Endothelial cell of umbilical vein (primary cell): ENCODE data around the gene NIN. TPM values are rescaled to one million over a fixed set of nuclear protein-coding genes. Genes with fewer than 3 reads are reported as not detected.
A peak's percentile ranks its signal among the peaks of the same experiment; 100 is the strongest.

Experiments used
- BruUV-seq: library from RNA; stranded (reverse); fragments of 400-500 nt; replicated peaks from 2 replicates; lab custom pipeline; 2021; lab: Mats Ljungman, UMichigan
- CTCF ChIA-PET: fragments of 300-600, 350-600 bp; sonication (Branson Sonifier 250); formaldehyde crosslinking; loops from one replicate; lab custom pipeline; 2021; ENCODE audit warnings: antibody characterized with exemption, inconsistent platforms; lab: Charles Lee
- POLR2A ChIA-PET: fragments of 300-600, 350-600 bp; sonication (Branson Sonifier 250); formaldehyde crosslinking; loops from one replicate; lab custom pipeline; 2021; ENCODE audit warnings: antibody characterized with exemption, inconsistent platforms; lab: Charles Lee
- DNase-seq: peaks from one replicate; pipeline ENCODE4 v3.0.0-alpha.2; 2011; ENCODE audit warnings: low read depth, low spot score
- FAIRE-seq: peaks from 2 replicates; lab custom pipeline; 2011; peaks lifted over from hg19 to GRCh38; lab: Jason Lieb, UNC
- H2AFZ ChIP-seq: 2 replicates; pipeline ENCODE4 v1.6.0; 2012; ENCODE audit warnings: low read depth, low read length, control low read depth, inconsistent platforms
- H3K27ac ChIP-seq: 2 replicates; pipeline ENCODE4 v1.5.1; 2011; ENCODE audit warnings: low read depth, mild to moderate bottlenecking, control low read depth, low read length, moderate library complexity; ENCODE audit not compliant: insufficient read depth
- H3K27me3 ChIP-seq, 2 experiments: 2 replicates each; pipeline versions ENCODE4 v1.6.0 to v1.6.1; 2011; ENCODE audit warnings: low read length in 2 of 2, mixed read lengths in 1 of 2; ENCODE audit not compliant: control insufficient read depth in 2 of 2, insufficient read depth in 2 of 2
- H3K36me3 ChIP-seq, 2 experiments: 2 replicates in 1 of 2; 3 replicates in 1 of 2; pipeline ENCODE4 v1.5.1; 2011; ENCODE audit warnings: low read length in 2 of 2, mild to moderate bottlenecking in 1 of 2, moderate library complexity in 1 of 2; ENCODE audit not compliant: control insufficient read depth in 2 of 2, insufficient read depth in 2 of 2; ENCODE audit errors: extremely low read depth in 1 of 2
- H3K4me1 ChIP-seq: 3 replicates; pipeline ENCODE4 v1.5.1; 2011; ENCODE audit warnings: mild to moderate bottlenecking, low read length; ENCODE audit not compliant: control insufficient read depth, insufficient read depth; ENCODE audit errors: extremely low read depth
- H3K4me2 ChIP-seq: 2 replicates; pipeline ENCODE4 v1.6.1; 2011; ENCODE audit warnings: low read length, control low read depth, mixed read lengths; ENCODE audit not compliant: insufficient read depth
- H3K4me3 ChIP-seq, 3 experiments: fragments of 200-600 bp in 1 of 3; sonication (generic), shearing (Covaris generic) in 1 of 3; replicated peaks in 1 of 3; 2 replicates each; pipeline ENCODE4 v1.5.1; 2011 to 2016; ENCODE audit warnings: control low read depth in 3 of 3, low read length in 3 of 3, mild to moderate bottlenecking in 2 of 3, inconsistent platforms in 1 of 3, low read depth in 1 of 3, moderate library complexity in 1 of 3; ENCODE audit not compliant: insufficient read depth in 1 of 3
- H3K79me2 ChIP-seq: 2 replicates; pipeline ENCODE4 v1.6.0; 2012; ENCODE audit warnings: low read length, inconsistent platforms; ENCODE audit not compliant: control insufficient read depth, insufficient read depth
- H3K9ac ChIP-seq: replicated peaks from 2 replicates; pipeline ENCODE3; 2011; ENCODE audit warnings: low read length, control low read depth; ENCODE audit not compliant: insufficient read depth; ENCODE audit errors: extremely low read depth
- H3K9me1 ChIP-seq: replicated peaks from 3 replicates; pipeline ENCODE4 v1.6.0; 2011; ENCODE audit warnings: mild to moderate bottlenecking, low read length; ENCODE audit not compliant: control insufficient read depth, insufficient read depth; ENCODE audit errors: extremely low read depth
- H3K9me3 ChIP-seq: replicated peaks from 2 replicates; pipeline ENCODE4 v1.5.1; 2012; ENCODE audit warnings: low read length, inconsistent platforms; ENCODE audit not compliant: control insufficient read depth, insufficient read depth
- H4K20me1 ChIP-seq: replicated peaks from 2 replicates; pipeline ENCODE3; 2011; ENCODE audit warnings: mild to moderate bottlenecking, low read length; ENCODE audit not compliant: control insufficient read depth, insufficient read depth; ENCODE audit errors: extremely low read depth
- CTCF ChIP-seq, 2 donors: IDR thresholded peaks; 1 replicate in 1 of 2; 2 replicates in 1 of 2; pipeline ENCODE4 v1.5.1; 2011; ENCODE audit warnings: low read length in 2 of 2, mild to moderate bottlenecking in 2 of 2, moderate library complexity in 2 of 2, control low read depth in 1 of 2, inconsistent platforms in 1 of 2, low read depth in 1 of 2; ENCODE audit not compliant: insufficient read depth in 1 of 2; ENCODE audit errors: extremely low read depth in 1 of 2
- EZH2 ChIP-seq: IDR thresholded peaks from 2 replicates; pipeline ENCODE4 v1.6.1; 2012; ENCODE audit warnings: borderline replicate concordance, low read depth, mild to moderate bottlenecking, moderate library complexity, low read length, inconsistent platforms; ENCODE audit not compliant: severe bottlenecking
- FOS ChIP-seq: IDR thresholded peaks from 2 replicates; pipeline ENCODE4 v1.6.1; 2011; ENCODE audit warnings: mild to moderate bottlenecking, low read length, moderate library complexity, borderline replicate concordance; ENCODE audit not compliant: insufficient read depth
- GATA2 ChIP-seq: IDR thresholded peaks from 2 replicates; pipeline ENCODE4 v1.7.0; 2011; ENCODE audit warnings: low read depth, mild to moderate bottlenecking, moderate library complexity, mixed read lengths, low read length; ENCODE audit not compliant: insufficient read length, insufficient read depth
- JUN ChIP-seq: IDR thresholded peaks from 2 replicates; pipeline ENCODE4 v1.6.1; 2011; ENCODE audit warnings: borderline replicate concordance, low read depth; ENCODE audit not compliant: insufficient read length, insufficient read depth
- MAX ChIP-seq: IDR thresholded peaks from 2 replicates; pipeline ENCODE4 v1.6.1; 2011; ENCODE audit not compliant: insufficient read depth, insufficient read length
- MYC ChIP-seq: IDR thresholded peaks from one replicate; pipeline ENCODE4 v1.6.1; 2011; ENCODE audit warnings: mild to moderate bottlenecking, low read depth, low read length
- POLR2AphosphoS5 ChIP-seq: IDR thresholded peaks from 2 replicates; pipeline ENCODE4 v1.6.1; 2012; ENCODE audit warnings: low read depth, mild to moderate bottlenecking, control low read depth, low read length, moderate library complexity; ENCODE audit not compliant: insufficient read depth
- dilution Hi-C: fragments of 300-500 bp; cut with MboI; formaldehyde crosslinking; loops from one replicate; pipeline ENCODE4 v1.15.0; 2019; ENCODE audit warnings: low sequenced_read_pairs; ENCODE audit not compliant: extremely low pct_ligation_motif_present
- intact Hi-C: fragments of 100-400 bp; cut with micrococcal nuclease; formaldehyde crosslinking; loops from one replicate; pipeline ENCODE4 v1.10.0; 2022
- polyA plus RNA-seq, 4 experiments: library from polyadenylated mRNA; depleted of rRNA in 3 of 4; stranded (reverse) in 3 of 4; unstranded in 1 of 4; fragments of >200 nt; gene quantifications; 2 replicates each; pipeline versions ENCODE4 v1.2.1 to v1.2.3, GENCODE V29; 2011 to 2012; ENCODE audit warnings: missing spikeins in 1 of 4
- total RNA-seq: library from RNA; stranded (reverse); gene quantifications from 2 replicates; pipeline ENCODE4 v1.2.3, GENCODE V29; 2021

NIN gene
- total and polyA plus RNA-seq, 2 donors (not counting 3 experiments of a cell fraction or from before 2014, with no cell fraction given): 7.1 to 76.3 TPM

GRCh38 chr14:50839048-50839447 is 8.1 kb upstream of the NIN start:
- Histone ChIP-seq H3K79me2 (no peaks in the 10 kb centered on the region), H3K4me1 (no peaks in the 10 kb centered on the region), H3K9me1 (no peaks in the 10 kb centered on the region), H3K27ac (no peak overlapping the region), H3K9me3 (no peaks in the 10 kb centered on the region), H3K9ac (no peak overlapping the region), H3K4me2 (no peak overlapping the region), H4K20me1 (no peaks in the 10 kb centered on the region), H2AFZ (no peak overlapping the region), H3K27me3 (peaks cover 4 to 10% of the 10 kb centered on the region in 2 experiments), H3K36me3 (no peaks in the 10 kb centered on the region), H3K4me3 (no peak overlapping the region)
- POLR2A ChIA-PET: no interaction called here
- FAIRE-seq: no peak
- BruUV-seq: no TSS peak
- CTCF ChIA-PET: interaction anchor here (0.8 to 1.8 kb wide), 4 partner anchors 9 to 65 kb away, joined by 3 to 11 read pairs (median 3); no protein-coding TSS in a partner anchor
- dilution Hi-C loops: no loop called here
- intact Hi-C loops: loop anchor here (10.0 kb wide), 1 partner anchor 524 kb away; the partner anchor contains the start of genes DMAC2L and L2HGDH
- DNase-seq: no peak
- TF ChIP-seq EZH2 (no peak), FOS (peak; percentile 26)

- intact Hi-C loops: loop anchor here (10.0 kb wide), 1 partner anchor 523 kb away; the partner anchor contains the start of genes DMAC2L and L2HGDH
- no peak for FAIRE-seq
- no peaks in the 10 kb centered on the region for H3K9me1 ChIP-seq
- dilution Hi-C loops: no loop called here
- H3K27me3 ChIP-seq: peaks cover 4 to 10% of the 10 kb centered on the region in 2 experiments
- no peaks in the 10 kb centered on the region for H3K36me3 ChIP-seq
- no peak overlapping the region for H3K4me2 ChIP-seq
- no peak overlapping the region for H3K27ac ChIP-seq
- no peak for DNase-seq
- CTCF ChIA-PET: interaction anchor here (1.0 kb wide), 1 partner anchor 64 kb away, joined by 3 read pairs; no protein-coding TSS in a partner anchor
- POLR2A ChIA-PET: no interaction called here
- BruUV-seq: no TSS peak
- no peaks in the 10 kb centered on the region for H3K4me1 ChIP-seq
- H3K4me3 ChIP-seq: no peak overlapping the region
- no peak overlapping the region for H2AFZ ChIP-seq
- no peaks in the 10 kb centered on the region for H3K9me3 ChIP-seq
- H4K20me1 ChIP-seq: no peaks in the 10 kb centered on the region
- TF ChIP-seq EZH2: no peak
- no peak for TF ChIP-seq MYC
- no peak for TF ChIP-seq MAX
- TF ChIP-seq CTCF (IDR thresholded peaks at IDR 0.05; ENCODE audit: extremely low read depth in 1 of 2, insufficient read depth in 1 of 2, low read depth in 1 of 2, low read length in 2 of 2): no peak
- no peak for TF ChIP-seq JUN
- no peak for TF ChIP-seq GATA2
- TF ChIP-seq POLR2AphosphoS5: no peak
- H3K9ac ChIP-seq: no peak overlapping the region
- H3K79me2 ChIP-seq: no peaks in the 10 kb centered on the region
Measured at GRCh38 chr14:50837850-50838470, 7.0 kb upstream of the NIN start.
